Liver (tissue), 3 donors: ENCODE results near the gene UBA3.

Experiments
- CTCF ChIP-seq: fragments of 150-350 bp; IDR thresholded peaks from 2 replicates; pipeline ENCODE4 v1.5.1; 2017; ENCODE audit warnings: improper control_type of control experiment, low read depth, low read length; ENCODE audit not compliant: missing input control
- JUND ChIP-seq, 2 donors: IDR thresholded peaks; 2 replicates each; pipeline ENCODE4 v1.6.1; 2016; ENCODE audit warnings: antibody characterized with exemption in 2 of 2
- RAD21 ChIP-seq, 2 donors: IDR thresholded peaks; 2 replicates each; pipeline ENCODE4 v1.6.1; 2016; ENCODE audit warnings: antibody characterized with exemption in 2 of 2, mild to moderate bottlenecking in 2 of 2
- RXRA ChIP-seq, 2 donors: IDR thresholded peaks; 2 replicates each; pipeline ENCODE4 v1.6.1; 2017 to 2018; ENCODE audit warnings: antibody characterized with exemption in 2 of 2, mild to moderate bottlenecking in 1 of 2
- SP1 ChIP-seq: IDR thresholded peaks from 2 replicates; pipeline ENCODE4 v1.6.1; 2018; ENCODE audit warnings: antibody characterized with exemption, mild to moderate bottlenecking
- TAF1 ChIP-seq: conservative IDR thresholded peaks from 2 replicates; pipeline ENCODE4 v1.6.1; 2016; ENCODE audit warnings: antibody characterized with exemption, mild to moderate bottlenecking
- donor health status: healthy.
- donor health status: healthy.

- no peak for TF ChIP-seq JUND (IDR thresholded peaks at IDR 0.05)
- no peak for TF ChIP-seq TAF1
- TF ChIP-seq CTCF: no peak
- TF ChIP-seq RXRA (IDR thresholded peaks at IDR 0.05): no peak
- no peak for TF ChIP-seq SP1
- no peak for TF ChIP-seq RAD21 (IDR thresholded peaks at IDR 0.05)
Measured at GRCh38 chr3:69088063-69088462, 7.9 kb upstream of the UBA3 start.
